SK-N-SH treated with all-trans-retinoic acid at 6 μM for 48 hours (cell line): ENCODE measurements around the gene SORL1.

ENCODE experiments used
- CREB5 ChIP-seq: fragments of 250-450 bp; sonication (Bioruptor Pico); IDR thresholded peaks from 2 replicates; pipeline ENCODE4 v1.5.1; 2020; ENCODE audit warnings: low read depth, mild to moderate bottlenecking, moderate library complexity
- CSDC2 ChIP-seq: fragments of 250-450 bp; sonication (Bioruptor Pico); IDR thresholded peaks from 2 replicates; pipeline ENCODE4 v1.5.0; 2020; ENCODE audit warnings: mild to moderate bottlenecking, moderate library complexity
- CSRNP3 ChIP-seq: fragments of 250-450 bp; sonication (Bioruptor Pico); IDR thresholded peaks from 2 replicates; pipeline ENCODE4 v1.5.1; 2021; ENCODE audit warnings: mild to moderate bottlenecking, moderate library complexity
- ESRRG ChIP-seq: fragments of 250-450 bp; sonication (Bioruptor Pico); IDR thresholded peaks from 2 replicates; pipeline ENCODE4 v1.6.1; 2021; ENCODE audit warnings: mild to moderate bottlenecking
- GLIS3 ChIP-seq: fragments of 250-450 bp; sonication (Bioruptor Pico); IDR thresholded peaks from 2 replicates; pipeline ENCODE4 v1.5.0; 2020; ENCODE audit warnings: mild to moderate bottlenecking, moderate library complexity
- ZFP30 ChIP-seq: fragments of 450-650 bp; formaldehyde crosslinking; IDR thresholded peaks from 2 replicates; pipeline ENCODE4 v1.5.0; 2022; ENCODE audit warnings: mild to moderate bottlenecking, moderate library complexity
- ZNF8 ChIP-seq: fragments of 450-650 bp; formaldehyde crosslinking; IDR thresholded peaks from 2 replicates; pipeline ENCODE4 v1.5.0; 2020; ENCODE audit warnings: mild to moderate bottlenecking, moderate library complexity

DNA sequence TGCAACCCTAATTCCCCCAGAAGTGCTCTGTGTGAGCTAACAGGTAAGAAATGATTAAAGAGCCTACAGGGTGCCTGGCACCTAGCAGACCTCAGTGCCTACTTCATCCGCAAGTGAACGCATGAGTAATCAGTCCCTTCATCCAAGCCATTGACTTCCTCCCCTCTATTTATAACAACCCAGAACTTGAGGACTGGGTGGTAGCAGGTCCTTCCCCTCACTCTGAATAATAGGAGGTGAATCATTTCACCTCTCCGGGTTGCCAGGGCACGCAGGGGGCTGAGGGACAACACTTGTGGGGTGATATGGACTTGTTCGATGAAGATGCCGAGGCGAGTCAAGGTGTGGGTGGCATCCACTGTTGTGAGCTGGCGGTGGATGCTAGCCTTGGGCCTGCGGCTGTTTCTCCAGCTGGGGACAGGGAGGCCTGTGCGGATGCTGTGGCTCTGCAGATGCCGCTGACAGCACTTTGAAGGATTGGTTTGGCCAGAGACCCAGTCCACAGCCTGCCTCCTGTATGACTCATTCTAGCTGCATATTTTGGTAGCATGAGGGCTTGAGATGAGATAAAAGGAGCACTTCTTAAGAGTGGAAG, 12.3 kb downstream of the SORL1 start:
- TF ChIP-seq CSRNP3 (CRISPR knock-in tag) (no peak), ZFP30 (CRISPR knock-in tag) (no peak), CREB5 (CRISPR knock-in tag) (no peak), GLIS3 (CRISPR knock-in tag) (0 out of 2 replicates have a peak, but pooled peaks have one; percentile 19), ESRRG (no peak), ZNF8 (CRISPR knock-in tag) (no peak), CSDC2 (CRISPR knock-in tag) (no peak)
